Measurements from ENCODE around the gene A1BG. TPM values are rescaled to one million over a fixed set of nuclear protein-coding genes. Genes with fewer than 3 reads are reported as not detected.
"Not testable (repeated sequence)": the region's sequence is repeated elsewhere in the genome, so short reads cannot be mapped to it uniquely, and the experiment has no call there.

The A1BG gene
- total RNA-seq, 2 experiments from 2014 or later, result 26.9 to 47.2 TPM

DNA sequence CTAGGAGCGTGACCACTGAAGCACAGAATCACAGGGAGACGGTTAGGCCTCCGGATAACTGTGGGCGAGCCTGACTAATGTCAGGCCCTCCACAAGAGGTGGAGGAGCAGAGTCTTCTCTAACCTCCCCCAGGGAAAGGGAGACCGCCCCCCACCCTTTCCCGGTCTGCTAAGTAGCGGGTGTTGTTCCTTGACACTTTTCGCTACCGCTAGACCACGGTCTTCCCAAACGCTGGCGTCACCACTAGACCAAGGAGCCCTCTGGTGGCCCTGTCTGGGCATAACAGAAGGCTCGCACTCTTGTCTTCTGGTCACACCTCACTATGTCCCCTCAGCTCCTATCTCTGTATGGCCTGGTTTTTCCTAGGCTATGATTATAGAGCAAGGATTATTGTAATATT is 42.6 kb downstream of the A1BG start:
- H2AFZ ChIP-seq (ENCODE audit: low read length); H3K4me1 ChIP-seq (ENCODE audit: insufficient read depth, low read length, poor library complexity, severe bottlenecking); CTCF ChIA-PET (ENCODE audit: unreplicated experiment); H3K9me3 ChIP-seq (ENCODE audit: low read length); DNase-seq (ENCODE audit: low spot score); BruUV-seq (replicated peaks); POLR2A ChIA-PET; H3K9me2 ChIP-seq (ENCODE audit: insufficient read depth, low read length); H4K20me1 ChIP-seq (ENCODE audit: insufficient read depth, low read length); H3K27ac ChIP-seq (ENCODE audit: low read depth, low read length, poor library complexity, severe bottlenecking); H3K4me2 ChIP-seq (ENCODE audit: low read length); H3K4me3 ChIP-seq (ENCODE audit: low read depth, low read length, poor library complexity, severe bottlenecking); intact Hi-C loops (cut with micrococcal nuclease; ENCODE audit: unreplicated experiment): not testable (repeated sequence)
- Histone ChIP-seq H3K36me3 (ENCODE audit: insufficient read depth, low read length) (peaks cover 91% of the 10 kb centered on the region), H3K79me2 (ENCODE audit: insufficient read depth, low read depth, low read length) (peaks cover 15% of the 10 kb centered on the region)
- TF ChIP-seq, protein P1, sequence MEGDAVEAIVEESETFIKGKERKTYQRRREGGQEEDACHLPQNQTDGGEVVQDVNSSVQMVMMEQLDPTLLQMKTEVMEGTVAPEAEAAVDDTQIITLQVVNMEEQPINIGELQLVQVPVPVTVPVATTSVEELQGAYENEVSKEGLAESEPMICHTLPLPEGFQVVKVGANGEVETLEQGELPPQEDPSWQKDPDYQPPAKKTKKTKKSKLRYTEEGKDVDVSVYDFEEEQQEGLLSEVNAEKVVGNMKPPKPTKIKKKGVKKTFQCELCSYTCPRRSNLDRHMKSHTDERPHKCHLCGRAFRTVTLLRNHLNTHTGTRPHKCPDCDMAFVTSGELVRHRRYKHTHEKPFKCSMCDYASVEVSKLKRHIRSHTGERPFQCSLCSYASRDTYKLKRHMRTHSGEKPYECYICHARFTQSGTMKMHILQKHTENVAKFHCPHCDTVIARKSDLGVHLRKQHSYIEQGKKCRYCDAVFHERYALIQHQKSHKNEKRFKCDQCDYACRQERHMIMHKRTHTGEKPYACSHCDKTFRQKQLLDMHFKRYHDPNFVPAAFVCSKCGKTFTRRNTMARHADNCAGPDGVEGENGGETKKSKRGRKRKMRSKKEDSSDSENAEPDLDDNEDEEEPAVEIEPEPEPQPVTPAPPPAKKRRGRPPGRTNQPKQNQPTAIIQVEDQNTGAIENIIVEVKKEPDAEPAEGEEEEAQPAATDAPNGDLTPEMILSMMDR (conservative IDR thresholded peaks at IDR 0.05; ENCODE audit: low read length), result peak; percentile 48

DNA sequence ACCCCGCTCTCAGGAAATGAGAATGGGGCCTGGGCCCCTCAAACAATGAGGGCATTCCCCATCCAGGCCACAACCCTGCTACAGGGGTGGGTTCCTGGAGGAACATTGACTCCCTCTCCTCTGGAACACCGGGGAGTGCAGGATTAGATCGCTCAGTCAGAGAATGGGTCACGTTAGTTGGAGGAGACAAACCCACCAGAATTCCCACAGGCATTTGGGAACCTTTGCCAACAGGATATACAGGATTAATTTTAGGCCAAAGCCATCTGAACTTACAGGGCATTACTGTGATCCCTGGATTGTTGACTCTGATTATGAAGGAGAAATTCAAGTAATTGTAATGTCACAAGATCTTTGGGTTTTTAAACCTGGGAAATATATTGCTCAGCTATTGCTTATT is 45.6 kb downstream of the A1BG start:
- intact Hi-C loops (cut with micrococcal nuclease; ENCODE audit: unreplicated experiment), result no loop called here
- Histone ChIP-seq H3K9me2 (ENCODE audit: insufficient read depth, low read length) (no peaks in the 10 kb centered on the region), H2AFZ (ENCODE audit: low read length) (no peak overlapping the region), H4K20me1 (ENCODE audit: insufficient read depth, low read length) (no peaks in the 10 kb centered on the region), H3K9me3 (ENCODE audit: low read length) (peaks cover 9% of the 10 kb centered on the region; the same call in 1 of the 2 replicates), H3K4me3 (ENCODE audit: low read depth, low read length, poor library complexity, severe bottlenecking) (no peak overlapping the region), H3K4me2 (ENCODE audit: low read length) (no peak overlapping the region), H3K4me1 (ENCODE audit: insufficient read depth, low read length, poor library complexity, severe bottlenecking) (peaks cover 15% of the 10 kb centered on the region), H3K27ac (ENCODE audit: low read depth, low read length, poor library complexity, severe bottlenecking) (no peak overlapping the region), H3K79me2 (ENCODE audit: insufficient read depth, low read depth, low read length) (peaks cover 18% of the 10 kb centered on the region), H3K36me3 (ENCODE audit: insufficient read depth, low read length) (peaks cover 72% of the 10 kb centered on the region)
- no peak for DNase-seq (ENCODE audit: low spot score)
- ChIA-PET POLR2A (no interaction called here), CTCF (ENCODE audit: unreplicated experiment) (no interaction called here)
- TF ChIP-seq EZH2phosphoT487 (IDR thresholded peaks at IDR 0.05; ENCODE audit: borderline replicate concordance, low read depth, low read length), result no peak
- TF ChIP-seq, protein P1 (conservative IDR thresholded peaks at IDR 0.05; ENCODE audit: low read length), result no peak
- no TSS peak for BruUV-seq (replicated peaks)

DNA sequence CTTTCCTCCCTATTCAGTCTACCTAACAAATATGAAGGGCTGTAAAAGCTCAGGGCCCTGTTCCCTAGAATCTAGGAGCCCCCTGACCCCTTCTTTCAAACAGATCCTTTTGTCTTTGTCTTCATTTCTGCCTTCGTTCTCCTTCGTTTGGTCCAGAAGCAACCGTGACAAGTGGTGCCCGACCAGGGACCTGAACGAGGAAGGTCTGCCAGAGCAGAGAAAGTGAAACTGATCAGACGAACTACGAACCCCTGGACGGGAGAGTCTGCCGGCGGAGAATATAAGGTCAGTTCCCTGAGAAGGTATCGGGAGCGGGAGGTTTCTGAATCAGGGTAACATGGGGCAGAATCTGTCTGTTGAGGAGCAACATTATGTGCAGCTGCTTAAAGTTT is 47.4 kb downstream of the A1BG start:
- intact Hi-C loops (cut with micrococcal nuclease; ENCODE audit: unreplicated experiment), result loop anchor here (1.0 to 2.0 kb wide), 5 partner anchors 21 to 123 kb away; partner anchors contain the start of genes ZNF274, ZNF544, ZNF8 and ZNF837
- H3K4me3 ChIP-seq (ENCODE audit: low read depth, low read length, poor library complexity, severe bottlenecking), result peak overlapping the region; percentile 94

More for the DNA sequence above, 47.4 kb downstream of the A1BG start:
- TF ChIP-seq, protein P1 (conservative IDR thresholded peaks at IDR 0.05; ENCODE audit: low read length), result no peak
- BruUV-seq (replicated peaks), result no TSS peak
- DNase-seq (ENCODE audit: low spot score), result no peak
- H4K20me1 ChIP-seq (ENCODE audit: insufficient read depth, low read length), result no peaks in the 10 kb centered on the region
- ChIA-PET POLR2A (interaction anchor here (1.1 to 1.5 kb wide), 2 partner anchors 9 to 21 kb away, joined by 3 to 4 read pairs; partner anchors contain the start of gene ZSCAN22), CTCF (ENCODE audit: unreplicated experiment) (no interaction called here)
- peaks cover 15% of the 10 kb centered on the region for H3K4me1 ChIP-seq (ENCODE audit: insufficient read depth, low read length, poor library complexity, severe bottlenecking)
- peaks cover 72% of the 10 kb centered on the region for H3K36me3 ChIP-seq (ENCODE audit: insufficient read depth, low read length)
- peak overlapping the region; percentile 77 for H3K4me2 ChIP-seq (ENCODE audit: low read length)
- H2AFZ ChIP-seq (ENCODE audit: low read length), result peak overlapping the region; percentile 89; the same call in 1 of the 2 replicates
- H3K9me2 ChIP-seq (ENCODE audit: insufficient read depth, low read length), result no peaks in the 10 kb centered on the region
- peaks cover 15% of the 10 kb centered on the region; the same call in 1 of the 2 replicates for H3K9me3 ChIP-seq (ENCODE audit: low read length)
- peak overlapping the region; percentile 46 for H3K27ac ChIP-seq (ENCODE audit: low read depth, low read length, poor library complexity, severe bottlenecking)
- H3K79me2 ChIP-seq (ENCODE audit: insufficient read depth, low read depth, low read length), result peaks cover 18% of the 10 kb centered on the region

Data from OCI-LY7 (cell line).